Mucosa of descending colon (tissue), 3 donors: ENCODE results near the gene SEC16A. TPM values are rescaled to one million over a fixed set of nuclear protein-coding genes. Genes with fewer than 3 reads are reported as not detected.

Experiments used
- ATAC-seq: fragments of 200-7000 bp; cut with Tn5 transposase; one replicate; pipeline ENCODE4 v1.9.1; 2020; ENCODE audit warnings: mild to moderate bottlenecking, moderate library complexity
- DNase-seq, 3 donors: peaks; one replicate each; pipeline ENCODE4 v3.0.0-alpha.2; 2020
- H3K36me3 ChIP-seq: fragments of 200-600 bp; one replicate; pipeline ENCODE4 v1.8.0; 2021; ENCODE audit warnings: low read depth, mild to moderate bottlenecking
- H3K4me1 ChIP-seq: fragments of 200-600 bp; one replicate; pipeline ENCODE4 v1.8.0; 2021; ENCODE audit warnings: low read depth, mild to moderate bottlenecking
- H3K4me3 ChIP-seq: fragments of 200-600 bp; one replicate; pipeline ENCODE4 v1.8.0; 2021; ENCODE audit warnings: mild to moderate bottlenecking
- H3K9me3 ChIP-seq: fragments of 200-600 bp; one replicate; pipeline ENCODE4 v1.8.0; 2021; ENCODE audit warnings: mild to moderate bottlenecking
- CTCF ChIP-seq: fragments of 200-600 bp; IDR thresholded peaks from one replicate; pipeline ENCODE4 v1.8.0; 2022; ENCODE audit warnings: antibody characterized with exemption, mild to moderate bottlenecking
- intact Hi-C, 2 donors: fragments of 100-400 bp; cut with DNase I in 1 of 2; cut with micrococcal nuclease in 1 of 2; formaldehyde crosslinking; loops; one replicate each; pipeline versions ENCODE4 v1.11.0 to v1.11.1; 2022; cut with DNase I, micrococcal nuclease
- total RNA-seq, 3 donors: library from RNA; stranded (reverse); fragmentation: NEBNext Ultra II Directional in 2 of 3; extraction: Animal tissue kit (Norgen Biotek cat#: 25700) in 2 of 3; gene quantifications; one replicate each; pipeline versions ENCODE4 v1.2.1 to v1.2.4, GENCODE V29; 2021 to 2023
- donor health status: DM: no; HTN: no; CAD: no; lungs with moderate emphysema.
- donor health status: DM: no; HTN: no; CAD: no.
- donor health status: DM: no; HTN: yes; CAD: no.

Gene SEC16A
- total RNA-seq, 3 donors from 2014 or later: 60.0 to 69.5 (median 69.3) TPM

GRCh38 chr9:136405481-136405880, 77.4 kb downstream of the SEC16A start:
- intact Hi-C loops: no loop called here
- ATAC-seq: no peak
- peaks cover 4% of the 10 kb centered on the region for H3K36me3 ChIP-seq

GRCh38 chr9:136404801-136405136, 78.1 kb downstream of the SEC16A start:
- Histone ChIP-seq H3K36me3 (peaks cover 4% of the 10 kb centered on the region), H3K4me3 (no peak overlapping the region), H3K4me1 (peaks cover 19% of the 10 kb centered on the region), H3K9me3 (no peaks in the 10 kb centered on the region)
- intact Hi-C loops: no loop called here
- TF ChIP-seq CTCF: no peak
- DNase-seq (no peak), ATAC-seq (no peak)

More at GRCh38 chr9:136405481-136405880, 77.4 kb downstream of the SEC16A start:
- no peak for TF ChIP-seq CTCF
- H3K4me1 ChIP-seq: peaks cover 16% of the 10 kb centered on the region
- DNase-seq: no peak
- H3K9me3 ChIP-seq: no peaks in the 10 kb centered on the region
- no peak overlapping the region for H3K4me3 ChIP-seq

GRCh38 chr9:136403915-136404800, 78.7 kb downstream of the SEC16A start:
- DNase-seq (no peak), ATAC-seq (no peak)
- TF ChIP-seq CTCF: no peak

GRCh38 chr9:136403538-136403914, 79.3 kb downstream of the SEC16A start:
- DNase-seq (peak in 2 of 3 donors; percentile 38 to 47), ATAC-seq (peak; percentile 47)
- no peaks in the 10 kb centered on the region for H3K9me3 ChIP-seq
- peaks cover 18% of the 10 kb centered on the region for H3K4me1 ChIP-seq
- intact Hi-C loops: no loop called here
- no peak for TF ChIP-seq CTCF
- H3K4me3 ChIP-seq: no peak overlapping the region
- H3K36me3 ChIP-seq: peaks cover 4% of the 10 kb centered on the region

More at GRCh38 chr9:136403915-136404800, 78.7 kb downstream of the SEC16A start:
- intact Hi-C loops: no loop called here
- H3K4me3 ChIP-seq: no peak overlapping the region
- H3K36me3 ChIP-seq: peaks cover 4% of the 10 kb centered on the region
- H3K9me3 ChIP-seq: no peaks in the 10 kb centered on the region
- H3K4me1 ChIP-seq: peaks cover 16% of the 10 kb centered on the region

- DNase-seq (no peak), ATAC-seq (no peak)
- intact Hi-C loops: no loop called here
- Histone ChIP-seq H3K4me1 (peaks cover 18% of the 10 kb centered on the region), H3K9me3 (no peaks in the 10 kb centered on the region), H3K4me3 (no peak overlapping the region), H3K36me3 (peaks cover 3% of the 10 kb centered on the region)
- TF ChIP-seq CTCF: no peak
Measured at GRCh38 chr9:136402067-136402466, 80.8 kb downstream of the SEC16A start.
